ENCODE data around the gene BCAS1.

BCAS1 gene

GRCh38 chr20:53995949-53996348 is 74.4 kb downstream of the BCAS1 start:
- TF ChIP-seq CTCF (conservative IDR thresholded peaks at IDR 0.05), result no peak

GRCh38 chr20:53994088-53994487 is 76.3 kb downstream of the BCAS1 start:
- TF ChIP-seq CTCF (conservative IDR thresholded peaks at IDR 0.05), result no peak
- H3K27ac ChIP-seq, result no peak overlapping the region

More at GRCh38 chr20:53995949-53996348, 74.4 kb downstream of the BCAS1 start:
- no peak overlapping the region for H3K27ac ChIP-seq

- H3K27ac ChIP-seq, result no peak overlapping the region
- TF ChIP-seq CTCF (conservative IDR thresholded peaks at IDR 0.05), result no peak
Measured at GRCh38 chr20:53993310-53993709, 77.1 kb downstream of the BCAS1 start.

- no peak overlapping the region for H3K27ac ChIP-seq
- TF ChIP-seq CTCF (conservative IDR thresholded peaks at IDR 0.05), result no peak
Measured at GRCh38 chr20:53990768-53991450, 79.5 kb downstream of the BCAS1 start.

GRCh38 chr20:53990003-53990402 is 80.4 kb downstream of the BCAS1 start:
- no peak for TF ChIP-seq CTCF (conservative IDR thresholded peaks at IDR 0.05)
- H3K27ac ChIP-seq, result no peak overlapping the region

- TF ChIP-seq CTCF (conservative IDR thresholded peaks at IDR 0.05), result no peak
- no peak overlapping the region for H3K27ac ChIP-seq
Measured at GRCh38 chr20:53989401-53989800, 81.0 kb downstream of the BCAS1 start.

GRCh38 chr20:53986037-53986650 is 84.2 kb downstream of the BCAS1 start:
- no peak for TF ChIP-seq CTCF (conservative IDR thresholded peaks at IDR 0.05)

More at GRCh38 chr20:53986037-53986650, 84.2 kb downstream of the BCAS1 start:
- H3K27ac ChIP-seq, result no peak overlapping the region

Measured in VCaP (cell line).